ENCODE results near the gene THG1L. TPM values are rescaled to one million over a fixed set of nuclear protein-coding genes. Genes with fewer than 3 reads are reported as not detected.
"Not testable (repeated sequence)": the region's sequence is repeated elsewhere in the genome, so short reads cannot be mapped to it uniquely, and the experiment has no call there.

THG1L gene
- 21.5 TPM for polyA plus RNA-seq (ENCODE audit: insufficient read length)

- DNase-seq (ENCODE audit: low read depth), result peak; percentile 93
These were observed at the start of gene THG1L for GRCh38 chr5:157731272-157732129. Gene THG1L (plus strand): TSS chr5:157731420. CDS start chr5:157731441, 21 bp downstream.

DNA sequence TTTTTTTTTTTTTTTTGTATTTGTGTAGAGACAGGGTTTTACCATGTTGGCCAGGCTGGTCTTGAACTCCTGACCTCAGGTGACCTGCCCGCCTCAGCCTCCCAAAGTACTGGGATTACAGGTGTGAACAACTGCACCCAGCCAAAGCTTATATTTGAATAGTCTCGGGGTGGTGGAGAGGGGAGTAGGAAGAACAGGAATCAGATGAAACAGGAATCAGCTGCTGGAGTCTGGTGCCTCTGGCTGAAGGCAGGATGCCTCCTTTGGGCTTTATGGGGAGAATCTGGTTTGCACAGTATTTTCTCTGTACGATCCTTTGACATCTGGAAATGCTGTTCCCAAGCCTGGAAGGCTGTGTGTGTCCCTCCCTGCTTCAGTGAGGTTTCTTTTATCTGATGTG lies 49.0 kb upstream of the THG1L start:
- DNase-seq (ENCODE audit: low read depth), result no peak

DNA sequence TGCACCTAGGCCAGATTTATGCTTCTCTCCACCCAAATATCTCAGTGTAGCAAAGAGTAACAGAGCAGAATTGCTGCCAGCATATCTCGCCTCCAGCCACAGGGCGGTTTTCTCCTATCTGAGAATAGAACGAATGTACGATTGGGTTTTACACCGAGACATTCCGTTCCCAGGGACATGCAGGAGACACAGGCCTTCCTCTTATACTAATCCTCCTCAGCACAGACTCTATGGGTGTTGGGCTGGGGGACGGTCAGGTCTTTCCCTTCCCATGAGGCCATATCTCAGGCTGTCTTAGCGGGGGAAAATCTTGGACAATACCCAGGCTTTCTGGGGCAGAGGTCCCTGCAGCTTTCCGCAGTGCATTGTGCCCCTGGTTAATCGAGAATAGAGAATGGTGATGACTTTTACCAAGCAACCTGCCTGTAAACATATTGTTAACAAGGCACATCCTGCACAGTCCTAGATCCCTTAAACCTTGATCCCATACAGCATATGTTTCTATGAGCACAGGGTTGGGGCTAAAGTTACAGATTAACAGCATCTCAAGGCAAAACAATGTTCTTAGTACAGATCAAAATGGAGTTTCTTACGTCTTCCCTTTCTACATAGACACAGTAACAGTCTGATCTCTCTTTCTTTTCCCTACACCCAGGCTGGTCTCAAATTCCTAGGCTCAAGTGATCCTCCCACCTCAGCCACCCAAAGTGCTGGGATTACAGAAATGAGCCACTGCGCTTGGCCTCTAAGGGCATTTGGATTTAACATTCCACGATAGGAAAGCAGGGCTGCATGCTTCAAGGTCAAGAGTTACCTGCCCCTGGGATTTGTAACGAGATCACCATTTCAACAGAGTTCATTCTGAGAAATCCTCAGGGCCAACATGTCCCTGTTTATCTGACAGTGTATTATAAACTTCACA lies 44.7 kb upstream of the THG1L start:
- not testable (repeated sequence) for DNase-seq (ENCODE audit: low read depth)

DNA sequence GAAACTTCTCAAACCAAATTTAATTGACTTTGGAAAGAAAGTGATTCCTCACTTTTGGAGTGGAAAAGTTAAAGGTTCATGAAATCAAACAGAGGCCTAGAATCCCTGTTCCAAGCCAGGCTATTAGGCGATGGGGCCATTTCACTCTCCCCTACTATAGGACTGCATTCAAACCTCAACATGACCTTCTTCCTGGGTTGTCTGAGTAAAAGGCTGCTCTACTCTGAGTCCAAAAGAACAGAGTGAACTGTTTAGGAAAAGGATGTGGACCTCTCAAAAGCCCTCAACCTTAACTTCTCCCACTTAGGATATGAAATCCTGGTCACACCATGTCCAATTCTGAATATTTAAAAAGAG lies 44.0 kb upstream of the THG1L start:
- no peak for DNase-seq (ENCODE audit: low read depth)

DNA sequence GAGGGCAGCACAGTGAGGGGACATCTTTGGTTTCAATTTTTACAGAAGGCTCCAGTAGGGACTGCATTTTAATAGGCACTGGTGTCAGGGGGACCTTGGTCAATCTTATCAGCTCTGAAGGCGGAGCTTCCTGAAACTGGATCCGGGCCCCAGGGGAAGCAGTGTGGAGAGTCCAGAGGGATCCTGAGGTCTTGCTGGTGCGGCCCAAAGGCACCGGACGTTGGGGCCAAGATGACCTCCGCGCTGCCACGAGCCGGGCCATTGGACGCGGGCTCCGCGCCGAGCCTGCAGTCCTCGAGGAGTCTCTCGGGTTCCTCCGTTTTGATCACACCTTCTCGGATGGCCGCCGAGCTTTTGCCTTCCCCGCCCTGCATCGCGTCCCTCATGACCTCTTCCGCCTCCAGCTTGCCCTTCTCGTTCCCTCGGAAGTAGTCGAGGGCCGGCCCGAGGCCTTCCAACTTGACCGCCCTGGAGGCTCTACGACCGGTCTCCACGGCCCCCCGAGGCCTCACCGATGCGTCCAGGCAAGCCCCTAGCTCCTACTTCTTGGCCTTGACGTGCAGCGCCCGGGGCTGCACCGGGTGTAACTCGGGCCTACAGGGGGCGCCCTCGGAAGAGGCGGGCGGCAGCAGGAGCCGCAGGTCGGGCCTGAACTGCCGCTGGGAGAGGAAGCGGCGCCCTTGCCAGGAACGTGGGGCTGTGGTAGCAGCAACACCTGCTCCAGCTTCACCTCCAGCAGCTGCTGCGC lies 41.1 kb upstream of the THG1L start:
- no peak for DNase-seq (ENCODE audit: low read depth)

GRCh38 chr5:157690690-157691433 lies 40.4 kb upstream of the THG1L start:
- DNase-seq (ENCODE audit: low read depth), result no peak

DNA sequence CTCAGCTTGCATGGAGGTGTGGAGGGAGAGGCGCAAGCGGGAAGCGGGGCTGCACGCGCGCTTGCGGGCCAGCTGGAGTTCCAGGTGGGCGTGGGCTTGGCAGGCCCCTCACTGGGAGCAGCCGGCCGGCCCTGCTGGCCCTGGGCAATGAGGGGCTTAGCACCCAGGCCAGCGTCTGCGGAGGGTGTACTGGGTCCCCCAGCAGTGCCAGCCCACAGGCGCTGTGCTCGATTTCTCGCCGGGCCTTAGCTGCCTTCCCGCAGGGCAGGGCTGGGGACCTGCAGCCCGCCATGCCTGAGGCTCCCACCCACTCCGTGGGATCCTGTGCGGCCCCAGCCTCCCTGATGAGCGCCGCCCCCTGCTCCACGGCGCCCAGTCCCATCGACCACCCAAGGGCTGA lies 37.4 kb upstream of the THG1L start:
- DNase-seq (ENCODE audit: low read depth), result not testable (repeated sequence)

GRCh38 chr5:157696154-157696553 lies 35.1 kb upstream of the THG1L start:
- DNase-seq (ENCODE audit: low read depth), result not testable (repeated sequence)

DNA sequence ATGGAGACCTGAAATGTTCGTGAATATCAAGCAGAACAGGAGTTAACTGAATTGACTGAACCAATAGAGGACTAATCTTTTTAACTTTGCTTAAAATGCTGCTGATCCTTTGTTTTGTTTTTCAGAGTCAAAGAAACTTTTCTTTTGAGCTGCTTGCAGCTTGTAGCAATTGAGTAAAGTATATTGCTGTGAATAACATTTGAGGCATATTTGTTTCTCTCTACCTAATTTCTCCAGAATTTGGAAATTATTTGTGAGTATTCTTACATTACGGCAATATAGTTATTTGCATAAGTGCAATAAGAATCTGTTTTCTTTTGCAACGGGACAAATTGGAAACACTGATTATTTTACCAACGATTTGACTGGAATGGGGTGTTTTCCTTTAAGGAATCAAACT lies 32.5 kb upstream of the THG1L start:
- not testable (repeated sequence) for DNase-seq (ENCODE audit: low read depth)

GRCh38 chr5:157703736-157704135 lies 27.5 kb upstream of the THG1L start:
- DNase-seq (ENCODE audit: low read depth), result no peak

GRCh38 chr5:157708866-157709265 lies 22.4 kb upstream of the THG1L start:
- no peak for DNase-seq (ENCODE audit: low read depth)

GRCh38 chr5:157709346-157709745 lies 21.9 kb upstream of the THG1L start:
- DNase-seq (ENCODE audit: low read depth), result no peak

- no peak for DNase-seq (ENCODE audit: low read depth)
These were observed 20.8 kb upstream of the THG1L start for GRCh38 chr5:157710431-157710830.

- DNase-seq (ENCODE audit: low read depth), result no peak
These were observed 20.3 kb upstream of the THG1L start for GRCh38 chr5:157710882-157711281.

GRCh38 chr5:157713830-157714595 lies 17.2 kb upstream of the THG1L start:
- no peak for DNase-seq (ENCODE audit: low read depth)

DNA sequence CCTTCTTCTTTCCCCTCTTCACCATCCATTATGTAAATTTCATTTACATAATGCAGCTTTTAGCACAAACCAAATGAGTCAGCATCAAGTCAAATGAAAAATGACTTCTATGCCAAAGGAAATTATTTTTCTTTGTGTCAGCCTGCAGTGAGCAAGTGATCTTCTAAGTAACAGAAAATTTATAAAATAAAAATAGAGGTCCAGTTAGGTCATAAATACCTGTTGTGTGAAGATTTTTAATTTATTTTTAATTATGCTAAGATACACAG lies 16.7 kb upstream of the THG1L start:
- DNase-seq (ENCODE audit: low read depth), result no peak

DNA sequence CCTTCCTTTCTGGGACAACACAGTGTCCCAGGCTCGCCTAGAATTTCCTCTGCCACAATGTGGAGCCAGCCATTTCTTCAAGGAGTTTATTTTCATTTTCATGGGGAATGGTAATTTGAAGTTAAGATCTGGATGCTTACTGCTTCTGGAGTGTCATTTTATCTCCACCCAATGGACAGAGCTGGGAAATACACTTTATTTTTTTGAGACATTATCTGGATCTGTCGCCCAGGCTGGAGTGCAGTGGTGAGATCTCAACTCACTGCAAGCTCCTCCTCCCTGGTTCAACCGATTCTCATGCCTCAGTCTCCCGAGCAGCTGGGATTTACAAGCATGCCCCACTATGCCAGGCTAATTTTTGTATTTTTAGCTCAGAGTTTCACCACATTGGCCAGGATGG lies 12.7 kb upstream of the THG1L start:
- DNase-seq (ENCODE audit: low read depth), result peak; percentile 53

GRCh38 chr5:157719245-157719644 lies 12.0 kb upstream of the THG1L start:
- DNase-seq (ENCODE audit: low read depth), result no peak

- DNase-seq (ENCODE audit: low read depth), result no peak
These were observed 10.1 kb upstream of the THG1L start for GRCh38 chr5:157721159-157721558.

GRCh38 chr5:157722895-157723294 lies 8.3 kb upstream of the THG1L start:
- not testable (repeated sequence) for DNase-seq (ENCODE audit: low read depth)

DNA sequence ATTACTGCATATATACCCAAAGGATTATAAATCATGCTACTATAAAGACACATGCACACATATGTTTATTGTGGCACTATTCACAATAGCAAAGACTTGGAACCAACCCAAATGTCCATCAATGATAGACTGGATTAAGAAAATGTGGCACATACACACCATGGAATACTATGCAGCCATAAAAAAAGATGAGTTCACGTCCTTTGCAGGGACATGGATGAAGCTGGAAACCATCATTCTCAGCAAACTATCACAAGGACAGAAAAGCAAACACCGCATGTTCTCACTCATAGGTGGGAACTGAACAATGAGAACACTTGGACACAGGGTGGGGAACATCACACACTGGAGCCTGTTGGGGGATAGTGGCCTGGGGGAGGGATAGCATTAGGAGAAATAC lies 4.6 kb upstream of the THG1L start:
- DNase-seq (ENCODE audit: low read depth), result not testable (repeated sequence)

Measured in forelimb muscle (tissue), 1 donor.